ENCODE data around the gene PRRT4. TPM values are rescaled to one million over a fixed set of nuclear protein-coding genes. Genes with fewer than 3 reads are reported as not detected.

PRRT4 gene
- total RNA-seq, 2 experiments from 2014 or later = 0.16 TPM; not detected in 1

DNA sequence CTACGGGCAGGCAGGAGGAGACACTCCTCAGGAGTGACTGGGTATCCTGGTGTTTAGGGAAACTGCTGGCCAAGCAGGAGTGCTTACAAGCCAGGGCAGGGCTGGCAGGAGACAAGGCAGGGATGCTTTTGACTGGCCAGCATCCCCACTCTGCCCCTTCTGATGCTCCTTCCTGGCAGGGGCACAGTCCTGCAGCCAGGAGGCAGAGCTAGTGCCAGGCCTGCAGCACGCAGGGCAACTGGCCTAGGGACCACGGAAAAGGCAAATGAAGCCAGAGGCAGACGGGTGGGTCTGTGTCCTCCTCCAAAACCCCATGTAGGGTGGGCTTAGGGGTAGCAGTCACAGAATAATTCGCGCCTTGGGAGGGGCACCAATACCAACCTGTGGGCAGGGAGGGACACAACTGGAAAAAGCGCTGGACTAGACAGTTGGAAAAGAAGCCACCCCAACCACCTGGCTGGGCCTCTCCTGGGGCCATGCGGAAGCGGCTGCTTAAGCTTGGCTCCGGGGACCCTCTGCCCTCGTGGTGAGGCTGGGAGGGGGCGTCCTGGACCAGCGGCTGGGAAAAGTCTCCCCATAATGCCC, 43.5 kb upstream of the PRRT4 start:
- DNase-seq = no peak
- H3K9me3 Mint-ChIP-seq (ENCODE audit: insufficient read depth) = no peaks in the 10 kb centered on the region
- peak overlapping the region; percentile 81 for H3K4me3 Mint-ChIP-seq
- ChIA-PET CTCF (interaction anchor here (0.6 to 25.1 kb wide), 7 partner anchors 9 to 55 kb away, joined by 3 to 432 read pairs (median 3); no protein-coding TSS in a partner anchor), POLR2A (no interaction called here)
- peaks cover 46% of the 10 kb centered on the region for H3K4me1 Mint-ChIP-seq (ENCODE audit: low read depth)
- H3K27me3 Mint-ChIP-seq (ENCODE audit: low read depth) = peaks cover 3% of the 10 kb centered on the region
- peaks cover 28% of the 10 kb centered on the region for H3K36me3 Mint-ChIP-seq (ENCODE audit: low read depth)
- no peak for ATAC-seq
- peak overlapping the region; percentile 34 for H3K27ac Mint-ChIP-seq

- H3K4me1 Mint-ChIP-seq (ENCODE audit: low read depth) = peaks cover 45% of the 10 kb centered on the region
- ChIA-PET CTCF (interaction anchor here (0.9 to 25.1 kb wide), 5 partner anchors 9 to 56 kb away, joined by 3 to 432 read pairs (median 4); no protein-coding TSS in a partner anchor), POLR2A (interaction anchor here (0.6 kb wide), 1 partner anchor 1674 kb away, joined by 3 read pairs; no protein-coding TSS in a partner anchor)
- peak overlapping the region; percentile 81 for H3K4me3 Mint-ChIP-seq
- ATAC-seq (no peak), DNase-seq (no peak)
- H3K36me3 Mint-ChIP-seq (ENCODE audit: low read depth) = peaks cover 29% of the 10 kb centered on the region
- peak overlapping the region; percentile 59 for H3K27ac Mint-ChIP-seq
- H3K27me3 Mint-ChIP-seq (ENCODE audit: low read depth) = peaks cover 3% of the 10 kb centered on the region
- no peaks in the 10 kb centered on the region for H3K9me3 Mint-ChIP-seq (ENCODE audit: insufficient read depth)
These were observed 42.7 kb upstream of the PRRT4 start for GRCh38 chr7:128404143-128404681.

GRCh38 chr7:128403676-128404075, 42.2 kb upstream of the PRRT4 start:
- Mint-ChIP-seq H3K27me3 (ENCODE audit: low read depth) (peaks cover 3% of the 10 kb centered on the region), H3K36me3 (ENCODE audit: low read depth) (peaks cover 29% of the 10 kb centered on the region), H3K27ac (no peak overlapping the region), H3K4me3 (peak overlapping the region; percentile 81), H3K9me3 (ENCODE audit: insufficient read depth) (no peaks in the 10 kb centered on the region), H3K4me1 (ENCODE audit: low read depth) (peaks cover 40% of the 10 kb centered on the region)
- ATAC-seq = no peak
- POLR2A ChIA-PET = interaction anchor here (0.6 kb wide), 1 partner anchor 1674 kb away, joined by 3 read pairs; no protein-coding TSS in a partner anchor
- no peak for DNase-seq
- CTCF ChIA-PET = interaction anchor here (0.9 to 25.1 kb wide), 6 partner anchors 8 to 60 kb away, joined by 3 to 432 read pairs (median 4); partner anchors contain the start of gene RBM28

DNA sequence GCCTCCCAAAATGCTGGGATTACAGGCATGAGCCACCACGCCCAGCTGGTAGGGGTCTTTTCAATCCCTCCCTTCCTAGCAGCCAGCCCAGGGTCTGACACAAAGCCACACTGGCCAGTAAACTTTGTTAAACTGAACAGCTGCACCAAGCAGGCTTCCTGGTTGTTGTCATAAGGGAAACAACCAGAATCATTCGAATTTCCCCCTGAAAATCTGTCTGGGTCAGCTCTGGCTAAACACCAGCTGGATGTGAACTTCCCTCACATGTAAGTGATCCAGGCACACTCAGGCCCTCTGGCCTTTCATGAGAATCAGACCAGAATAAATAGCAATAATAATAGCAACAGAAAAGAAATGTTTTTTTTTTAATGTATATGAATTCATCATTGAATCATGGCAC, 40.9 kb upstream of the PRRT4 start:
- peaks cover 41% of the 10 kb centered on the region for H3K36me3 Mint-ChIP-seq (ENCODE audit: low read depth)
- CTCF ChIA-PET = interaction anchor here (1.1 to 25.1 kb wide), 3 partner anchors 14 to 55 kb away, joined by 4 to 432 read pairs (median 4); no protein-coding TSS in a partner anchor
- no peak overlapping the region for H3K27ac Mint-ChIP-seq
- no peak for ATAC-seq
- H3K4me1 Mint-ChIP-seq (ENCODE audit: low read depth) = peaks cover 31% of the 10 kb centered on the region
- POLR2A ChIA-PET = no interaction called here
- no peak for DNase-seq
- H3K27me3 Mint-ChIP-seq (ENCODE audit: low read depth) = peaks cover 3% of the 10 kb centered on the region
- no peaks in the 10 kb centered on the region for H3K9me3 Mint-ChIP-seq (ENCODE audit: insufficient read depth)
- H3K4me3 Mint-ChIP-seq = no peak overlapping the region

DNA sequence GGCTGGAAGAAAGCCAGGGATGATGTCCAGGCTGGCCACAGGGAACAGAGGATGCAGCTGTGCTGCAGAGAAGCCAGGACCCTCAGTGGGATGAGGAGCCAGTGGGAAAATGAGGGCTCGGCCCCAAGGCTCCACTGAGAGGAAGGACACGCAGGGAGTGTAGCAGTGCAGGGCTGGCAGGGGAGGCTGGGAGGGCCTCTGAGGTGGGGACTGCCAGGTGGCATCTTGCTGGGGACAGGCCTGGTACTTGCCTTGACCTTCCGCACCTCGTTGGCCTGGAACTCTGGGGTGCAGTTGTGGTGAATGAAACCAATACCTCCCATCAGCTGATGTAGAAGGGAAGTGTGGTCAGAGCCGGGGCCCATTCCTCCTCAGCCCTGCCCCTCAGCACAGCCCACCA, 39.1 kb upstream of the PRRT4 start:
- Mint-ChIP-seq H3K9me3 (ENCODE audit: insufficient read depth) (no peaks in the 10 kb centered on the region), H3K27me3 (ENCODE audit: low read depth) (no peaks in the 10 kb centered on the region), H3K4me1 (ENCODE audit: low read depth) (peaks cover 24% of the 10 kb centered on the region), H3K27ac (no peak overlapping the region), H3K36me3 (ENCODE audit: low read depth) (peaks cover 49% of the 10 kb centered on the region), H3K4me3 (no peak overlapping the region)
- CTCF ChIA-PET = interaction anchor here (1.0 to 25.1 kb wide), 7 partner anchors 10 to 60 kb away, joined by 3 to 432 read pairs (median 5); partner anchors contain the start of gene HILPDA
- ATAC-seq = no peak
- POLR2A ChIA-PET = no interaction called here
- no peak for DNase-seq

DNA sequence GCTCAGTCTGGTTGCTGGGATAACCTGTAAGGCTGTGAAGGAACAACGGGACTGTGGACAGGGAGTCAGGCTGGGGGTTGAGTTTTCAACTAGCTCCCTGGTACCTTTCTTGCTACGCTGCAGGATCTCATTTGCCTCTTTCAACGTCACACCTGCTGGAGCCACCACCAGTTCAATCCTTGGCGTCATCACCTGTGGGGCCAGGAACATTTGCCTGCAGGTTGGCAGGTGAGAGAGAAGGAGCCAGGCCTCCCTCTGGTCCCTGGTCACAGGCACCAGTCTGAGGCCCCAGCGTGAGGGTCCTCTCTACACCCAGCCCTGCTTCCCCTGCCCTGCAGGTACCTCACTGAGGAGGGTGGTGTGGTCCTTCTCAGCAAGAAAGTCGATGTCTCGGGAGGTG, 38.5 kb upstream of the PRRT4 start:
- ChIA-PET POLR2A (interaction anchor here (1.2 kb wide), 1 partner anchor 24 kb away, joined by 4 read pairs; no protein-coding TSS in a partner anchor), CTCF (interaction anchor here (0.7 to 25.1 kb wide), 7 partner anchors 8 to 61 kb away, joined by 3 to 432 read pairs (median 5); partner anchors contain the start of gene HILPDA)
- H3K9me3 Mint-ChIP-seq (ENCODE audit: insufficient read depth) = no peaks in the 10 kb centered on the region
- no peak overlapping the region for H3K4me3 Mint-ChIP-seq
- peaks cover 49% of the 10 kb centered on the region for H3K36me3 Mint-ChIP-seq (ENCODE audit: low read depth)
- no peak for DNase-seq
- peaks cover 23% of the 10 kb centered on the region for H3K4me1 Mint-ChIP-seq (ENCODE audit: low read depth)
- no peak overlapping the region for H3K27ac Mint-ChIP-seq
- no peaks in the 10 kb centered on the region for H3K27me3 Mint-ChIP-seq (ENCODE audit: low read depth)
- ATAC-seq = no peak

DNA sequence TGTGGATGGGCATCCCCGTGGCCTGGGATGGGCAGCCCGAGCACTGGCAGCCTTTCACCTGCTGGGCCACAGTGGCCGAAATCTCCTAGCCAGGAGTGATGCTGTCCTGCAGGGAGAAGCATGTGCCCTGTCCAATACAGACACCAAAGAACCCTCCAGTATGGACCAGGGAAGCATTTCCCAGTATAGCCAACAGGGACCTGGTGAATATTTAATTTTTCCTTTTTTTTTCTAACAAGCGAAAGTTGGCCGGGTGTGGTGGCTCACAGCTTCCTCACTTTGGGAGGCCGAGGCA, 37.3 kb upstream of the PRRT4 start:
- DNase-seq = no peak
- CTCF ChIA-PET = interaction anchor here (1.5 to 25.1 kb wide), 6 partner anchors 9 to 57 kb away, joined by 4 to 432 read pairs (median 6); partner anchors contain the start of genes HILPDA and RBM28
- no peak overlapping the region for H3K4me3 Mint-ChIP-seq
- peak; percentile 38 for ATAC-seq
- peaks cover 46% of the 10 kb centered on the region for H3K36me3 Mint-ChIP-seq (ENCODE audit: low read depth)
- H3K27ac Mint-ChIP-seq = no peak overlapping the region
- no peaks in the 10 kb centered on the region for H3K9me3 Mint-ChIP-seq (ENCODE audit: insufficient read depth)
- H3K4me1 Mint-ChIP-seq (ENCODE audit: low read depth) = peaks cover 12% of the 10 kb centered on the region
- POLR2A ChIA-PET = interaction anchor here (1.2 kb wide), 1 partner anchor 25 kb away, joined by 4 read pairs; no protein-coding TSS in a partner anchor
- H3K27me3 Mint-ChIP-seq (ENCODE audit: low read depth) = no peaks in the 10 kb centered on the region

GRCh38 chr7:128398016-128398840, 36.7 kb upstream of the PRRT4 start:
- peaks cover 44% of the 10 kb centered on the region for H3K36me3 Mint-ChIP-seq (ENCODE audit: low read depth)
- H3K27me3 Mint-ChIP-seq (ENCODE audit: low read depth) = no peaks in the 10 kb centered on the region
- peak overlapping the region; percentile 28 for H3K27ac Mint-ChIP-seq
- H3K4me3 Mint-ChIP-seq = no peak overlapping the region
- ATAC-seq (peak; percentile 35), DNase-seq (peak; percentile 46)
- CTCF ChIA-PET = interaction anchor here (0.7 to 25.1 kb wide), 15 partner anchors 9 to 76 kb away, joined by 3 to 432 read pairs (median 7); partner anchors contain the start of gene RBM28
- no peaks in the 10 kb centered on the region for H3K9me3 Mint-ChIP-seq (ENCODE audit: insufficient read depth)
- POLR2A ChIA-PET = no interaction called here
- H3K4me1 Mint-ChIP-seq (ENCODE audit: low read depth) = peaks cover 8% of the 10 kb centered on the region

- H3K4me3 Mint-ChIP-seq = no peak overlapping the region
- H3K27ac Mint-ChIP-seq = no peak overlapping the region
- H3K36me3 Mint-ChIP-seq (ENCODE audit: low read depth) = peaks cover 39% of the 10 kb centered on the region
- ChIA-PET CTCF (interaction anchor here (1.4 to 25.1 kb wide), 2 partner anchors 32 to 51 kb away, joined by 3 to 432 read pairs; no protein-coding TSS in a partner anchor), POLR2A (no interaction called here)
- DNase-seq = no peak
- no peaks in the 10 kb centered on the region for H3K27me3 Mint-ChIP-seq (ENCODE audit: low read depth)
- H3K9me3 Mint-ChIP-seq (ENCODE audit: insufficient read depth) = no peaks in the 10 kb centered on the region
- no peaks in the 10 kb centered on the region for H3K4me1 Mint-ChIP-seq (ENCODE audit: low read depth)
- no peak for ATAC-seq
These were observed 34.9 kb upstream of the PRRT4 start for GRCh38 chr7:128396357-128396756.

DNA sequence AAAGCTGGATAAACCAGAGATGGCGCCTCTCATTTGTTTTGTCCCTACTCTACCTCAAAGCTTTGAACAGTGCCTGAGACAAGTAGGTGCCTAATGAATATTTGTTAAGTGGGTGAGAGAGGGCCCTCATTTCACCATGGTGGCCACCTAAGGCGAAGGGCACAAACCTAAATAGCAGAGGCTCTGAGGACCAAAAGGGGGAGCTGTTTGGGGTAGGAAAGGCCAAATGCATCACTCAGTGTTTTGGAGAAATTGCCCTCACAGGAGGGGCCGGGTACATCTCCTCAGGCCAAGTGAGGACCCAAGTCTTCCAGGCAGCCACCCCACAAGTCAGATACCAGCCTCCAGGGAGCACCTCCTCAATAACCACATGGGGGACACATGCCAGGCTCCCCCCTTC, 34.3 kb upstream of the PRRT4 start:
- Mint-ChIP-seq H3K27me3 (ENCODE audit: low read depth) (no peaks in the 10 kb centered on the region), H3K36me3 (ENCODE audit: low read depth) (peaks cover 33% of the 10 kb centered on the region), H3K27ac (no peak overlapping the region), H3K9me3 (ENCODE audit: insufficient read depth) (no peaks in the 10 kb centered on the region), H3K4me1 (ENCODE audit: low read depth) (no peaks in the 10 kb centered on the region), H3K4me3 (no peak overlapping the region)
- DNase-seq (no peak), ATAC-seq (no peak)
- POLR2A ChIA-PET = no interaction called here
- CTCF ChIA-PET = interaction anchor here (0.8 to 25.1 kb wide), 2 partner anchors 9 to 32 kb away, joined by 3 to 432 read pairs; no protein-coding TSS in a partner anchor

DNA sequence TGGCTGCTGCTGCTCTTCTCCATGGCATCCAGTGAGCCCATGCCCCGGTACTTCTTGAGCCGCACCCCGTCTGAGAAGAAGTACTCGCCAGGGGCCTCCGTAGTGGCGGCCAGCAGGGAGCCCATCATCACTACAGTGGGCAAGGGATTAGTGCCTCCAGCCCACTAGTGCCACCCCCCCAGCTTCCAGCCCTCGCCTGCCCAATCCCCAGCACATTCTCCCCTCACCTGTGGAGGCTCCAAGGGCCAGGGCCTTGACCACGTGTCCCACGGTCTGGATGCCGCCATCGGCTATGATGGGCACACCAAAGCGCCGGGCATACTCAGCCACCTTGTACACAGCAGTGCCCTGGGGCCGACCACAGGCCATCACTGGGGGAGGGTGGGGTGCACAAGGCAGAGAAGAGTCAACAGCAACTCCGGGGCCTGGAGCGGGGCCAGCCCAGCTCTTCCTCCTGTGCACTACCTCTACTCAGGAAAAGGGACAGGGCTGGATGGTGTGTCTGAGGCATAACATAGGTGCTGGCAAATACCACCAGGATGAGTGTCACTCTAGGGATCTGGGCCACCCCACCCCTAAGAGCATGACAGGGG, 33.5 kb upstream of the PRRT4 start:
- no peaks in the 10 kb centered on the region for H3K9me3 Mint-ChIP-seq (ENCODE audit: insufficient read depth)
- no peak overlapping the region for H3K4me3 Mint-ChIP-seq
- no peak overlapping the region for H3K27ac Mint-ChIP-seq
- ChIA-PET CTCF (interaction anchor here (0.8 to 25.1 kb wide), 2 partner anchors 9 to 33 kb away, joined by 3 to 432 read pairs; no protein-coding TSS in a partner anchor), POLR2A (no interaction called here)
- H3K27me3 Mint-ChIP-seq (ENCODE audit: low read depth) = no peaks in the 10 kb centered on the region
- no peak for DNase-seq
- no peak for ATAC-seq
- peaks cover 26% of the 10 kb centered on the region for H3K36me3 Mint-ChIP-seq (ENCODE audit: low read depth)
- no peaks in the 10 kb centered on the region for H3K4me1 Mint-ChIP-seq (ENCODE audit: low read depth)
